Left cardiac atrium (tissue), 4 donors: ENCODE results near the gene SEMA4B. TPM values are rescaled to one million over a fixed set of nuclear protein-coding genes. Genes with fewer than 3 reads are reported as not detected.
"Not testable (repeated sequence)": the region's sequence is repeated elsewhere in the genome, so short reads cannot be mapped to it uniquely, and the experiment has no call there.

Source experiments
- ATAC-seq, 2 donors: fragments of 200-7000 bp; cut with Tn5 transposase; one replicate each; pipeline ENCODE4 v1.9.1; 2020; ENCODE audit warnings: mild to moderate bottlenecking in 2 of 2, moderate library complexity in 2 of 2
- DNase-seq: peaks from one replicate; pipeline ENCODE4 v3.0.0-alpha.2; 2020
- intact Hi-C, 2 donors: fragments of 100-400 bp; cut with DNase I; formaldehyde crosslinking; loops; one replicate each; pipeline versions ENCODE4 v1.14.1 to v1.15.1; 2022 to 2023
- total RNA-seq, 2 donors: library from RNA; stranded (reverse); fragmentation: NEBNext Ultra II Directional; extraction: Animal tissue kit (Norgen Biotek cat#: 25700); gene quantifications; one replicate each; pipeline ENCODE4 v1.2.1, GENCODE V29; 2021
- donor health status: DM: no; HTN: yes; CAD: no.
- donor health status: DM: no; HTN: yes; CAD: no; lungs with severe emphysema.
- donor health status: DM: yes; HTN: yes; CAD: no.
- donor health status: Dilated cardiomyopathy.

Gene SEMA4B
- total RNA-seq, 2 donors from 2014 or later = 26.2 to 41.2 TPM

DNA sequence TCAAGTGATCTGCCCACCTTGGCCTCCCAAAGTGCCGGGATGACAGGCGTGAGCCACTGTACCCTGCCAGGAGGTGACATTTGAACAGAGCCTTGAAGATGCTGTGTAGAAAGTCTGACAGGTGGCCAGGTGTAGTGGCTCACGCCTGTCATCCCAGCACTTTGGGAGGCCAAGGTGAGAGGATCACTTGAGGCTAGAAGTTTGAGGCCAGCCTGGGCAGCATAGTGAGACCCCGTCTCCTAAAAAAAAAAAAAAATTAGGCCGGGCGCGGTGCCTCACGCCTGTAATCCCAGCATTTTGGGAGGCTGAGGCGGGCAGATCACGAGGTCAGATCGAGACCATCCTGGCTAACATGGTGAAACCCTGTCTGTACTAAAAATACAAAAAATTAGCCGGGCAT, 77.3 kb downstream of the SEMA4B start:
- intact Hi-C loops, DNase-seq, ATAC-seq: not testable (repeated sequence)

Other genes with a start within 250 kb of the SEMA4B start
- gene ZNF710, start 200.0 kb upstream of the SEMA4B start, total RNA-seq = 1 to 10 TPM; 6.7 to 7.0 TPM
- 100 to 1,000 TPM; 242 to 257 TPM for gene IDH2, start 98.9 kb upstream of the SEMA4B start, total RNA-seq
- 10 to 100 TPM; 53.2 to 55.0 TPM for gene CIB1, start 32.6 kb downstream of the SEMA4B start, total RNA-seq
- gene GDPGP1, start 32.9 kb downstream of the SEMA4B start, total RNA-seq = 10 to 100 TPM in 1 of 2 donors, 1 to 10 TPM in 1; 9.4 to 11.9 TPM
- gene TTLL13, start 48.2 kb downstream of the SEMA4B start, total RNA-seq = not detected
- 100 to 1,000 TPM; 115 to 131 TPM for gene NGRN, start 64.3 kb downstream of the SEMA4B start, total RNA-seq
- 1 to 10 TPM; 3.6 to 3.7 TPM for gene ZNF774, start 151.0 kb downstream of the SEMA4B start, total RNA-seq
- gene IQGAP1, start 186.9 kb downstream of the SEMA4B start, total RNA-seq = 10 to 100 TPM; 70.4 to 79.2 TPM